Measurements from ENCODE around the gene ZBTB16. TPM values are rescaled to one million over a fixed set of nuclear protein-coding genes. Genes with fewer than 3 reads are reported as not detected.

Gene ZBTB16
- total and polyA plus RNA-seq, 2 donors (not counting 3 experiments of a cell fraction or from before 2014, with no cell fraction given) = 9.8 to 20.3 TPM

- Histone ChIP-seq H3K79me2 (ENCODE audit: control insufficient read depth, insufficient read depth, low read length) (peaks cover 53% of the 10 kb centered on the region), H3K27me3 (ENCODE audit: control insufficient read depth in 2 of 2, insufficient read depth in 2 of 2, low read length in 2 of 2) (no peaks in the 10 kb centered on the region), H3K27ac (ENCODE audit: insufficient read depth, low read depth, low read length) (peak overlapping the region; percentile 100), H3K4me1 (ENCODE audit: control insufficient read depth, extremely low read depth, insufficient read depth, low read length) (peaks cover 61% of the 10 kb centered on the region), H3K9me3 (replicated peaks; ENCODE audit: control insufficient read depth, insufficient read depth, low read length) (no peaks in the 10 kb centered on the region), H3K4me3 (replicated peaks in 1 of 3; ENCODE audit: insufficient read depth in 1 of 3, low read depth in 1 of 3, low read length in 3 of 3) (peak overlapping the region; percentile 85 to 99 (median 96)), H2AFZ (ENCODE audit: low read depth, low read length) (no peak overlapping the region), H4K20me1 (replicated peaks; ENCODE audit: control insufficient read depth, extremely low read depth, insufficient read depth, low read length) (no peaks in the 10 kb centered on the region), H3K9ac (replicated peaks; ENCODE audit: extremely low read depth, insufficient read depth, low read length) (peak overlapping the region; percentile 100), H3K4me2 (ENCODE audit: insufficient read depth, low read length) (peak overlapping the region; percentile 93), H3K36me3 (ENCODE audit: control insufficient read depth in 2 of 2, extremely low read depth in 1 of 2, insufficient read depth in 2 of 2, low read length in 2 of 2) (peaks cover 2% of the 10 kb centered on the region in 2 experiments), H3K9me1 (replicated peaks; ENCODE audit: control insufficient read depth, extremely low read depth, insufficient read depth, low read length) (no peaks in the 10 kb centered on the region)
- ChIA-PET CTCF (interaction anchor here (0.6 to 2.7 kb wide), 7 partner anchors 7 to 44 kb away, joined by 3 to 32 read pairs (median 8); no protein-coding TSS in a partner anchor), POLR2A (interaction anchor here (1.0 to 1.9 kb wide), 3 partner anchors 8 to 134 kb away, joined by 4 to 33 read pairs (median 9); no protein-coding TSS in a partner anchor)
- dilution Hi-C loops (cut with MboI; ENCODE audit: extremely low pct_ligation_motif_present, low sequenced_read_pairs) (no loop called here), intact Hi-C loops (cut with micrococcal nuclease) (loop anchor here (1.0 kb wide), 6 partner anchors 11 to 143 kb away; partner anchors contain the start of gene REXO2)
- TF ChIP-seq FOS (IDR thresholded peaks at IDR 0.05; ENCODE audit: borderline replicate concordance, insufficient read depth, low read length) = peak; percentile 31
- no peak for TF ChIP-seq MYC (IDR thresholded peaks at IDR 0.05; ENCODE audit: low read depth, low read length)
- no peak for TF ChIP-seq POLR2A (IDR thresholded peaks at IDR 0.05; ENCODE audit: low read depth, low read length)
- TF ChIP-seq JUN (IDR thresholded peaks at IDR 0.05; ENCODE audit: borderline replicate concordance, insufficient read depth, insufficient read length, low read depth) = peak; percentile 1
- TSS peak; percentile 70 for BruUV-seq (replicated peaks)
- DNase-seq (ENCODE audit: low read depth, low spot score) = no peak
- FAIRE-seq = no peak
Measured at GRCh38 chr11:114296605-114297372, 237.3 kb downstream of the ZBTB16 start.

- DNase-seq (ENCODE audit: low read depth, low spot score) = no peak
- peaks cover 2 to 4% of the 10 kb centered on the region in 2 experiments for H3K36me3 ChIP-seq (ENCODE audit: control insufficient read depth in 2 of 2, extremely low read depth in 1 of 2, insufficient read depth in 2 of 2, low read length in 2 of 2)
- FAIRE-seq = no peak
- ChIA-PET CTCF (interaction anchor here (1.0 to 2.7 kb wide), 3 partner anchors 9 to 42 kb away, joined by 3 to 8 read pairs (median 8); no protein-coding TSS in a partner anchor), POLR2A (interaction anchor here (0.8 kb wide), 1 partner anchor 9 kb away, joined by 4 read pairs; no protein-coding TSS in a partner anchor)
- peak overlapping the region; percentile 100 for H3K27ac ChIP-seq (ENCODE audit: insufficient read depth, low read depth, low read length)
- no peaks in the 10 kb centered on the region for H4K20me1 ChIP-seq (replicated peaks; ENCODE audit: control insufficient read depth, extremely low read depth, insufficient read depth, low read length)
- peak; percentile 51 for TF ChIP-seq MAX (IDR thresholded peaks at IDR 0.05; ENCODE audit: insufficient read depth, insufficient read length)
- TF ChIP-seq POLR2A (IDR thresholded peaks at IDR 0.05; ENCODE audit: low read depth, low read length) = no peak
- dilution Hi-C loops (cut with MboI; ENCODE audit: extremely low pct_ligation_motif_present, low sequenced_read_pairs) (no loop called here), intact Hi-C loops (cut with micrococcal nuclease) (no loop called here)
- H3K9me3 ChIP-seq (replicated peaks; ENCODE audit: control insufficient read depth, insufficient read depth, low read length) = no peaks in the 10 kb centered on the region
- H3K79me2 ChIP-seq (ENCODE audit: control insufficient read depth, insufficient read depth, low read length) = peaks cover 65% of the 10 kb centered on the region
- H2AFZ ChIP-seq (ENCODE audit: low read depth, low read length) = no peak overlapping the region
- H3K4me3 ChIP-seq (replicated peaks in 1 of 3; ENCODE audit: insufficient read depth in 1 of 3, low read depth in 1 of 3, low read length in 3 of 3) = peak overlapping the region; percentile 85 to 99 (median 96)
- H3K9ac ChIP-seq (replicated peaks; ENCODE audit: extremely low read depth, insufficient read depth, low read length) = peak overlapping the region; percentile 100
- H3K4me1 ChIP-seq (ENCODE audit: control insufficient read depth, extremely low read depth, insufficient read depth, low read length) = peaks cover 56% of the 10 kb centered on the region
- no TSS peak for BruUV-seq (replicated peaks)
- no peaks in the 10 kb centered on the region for H3K9me1 ChIP-seq (replicated peaks; ENCODE audit: control insufficient read depth, extremely low read depth, insufficient read depth, low read length)
- H3K4me2 ChIP-seq (ENCODE audit: insufficient read depth, low read length) = peak overlapping the region; percentile 93
- no peaks in the 10 kb centered on the region for H3K27me3 ChIP-seq (ENCODE audit: control insufficient read depth in 2 of 2, insufficient read depth in 2 of 2, low read length in 2 of 2)
Measured at GRCh38 chr11:114297806-114298709, 238.5 kb downstream of the ZBTB16 start.

Measured in endothelial cell of umbilical vein (primary cell).